H1 (cell line): Measurements from ENCODE around the gene MROH2A. TPM values are rescaled to one million over a fixed set of nuclear protein-coding genes. Genes with fewer than 3 reads are reported as not detected.
"Not testable (repeated sequence)": the region's sequence is repeated elsewhere in the genome, so short reads cannot be mapped to it uniquely, and the experiment has no call there.

Source experiments
- CTCF ChIA-PET: fragments of 300-600 bp; sonication (Branson Sonifier 250); formaldehyde crosslinking; loops from one replicate; lab custom pipeline; 2021; ENCODE audit not compliant: partially characterized antibody; lab: Charles Lee
- POLR2A ChIA-PET: fragments of 300-600 bp; sonication (Branson Sonifier 250); formaldehyde crosslinking; loops from one replicate; lab custom pipeline; 2021; ENCODE audit warnings: inconsistent platforms; ENCODE audit not compliant: partially characterized antibody; lab: Charles Lee
- DNase-seq, 2 experiments: peaks; one replicate each; pipeline versions ENCODE4 v3.0.0 to v3.0.0-alpha.2; 2010 to 2022; ENCODE audit warnings: low spot score in 2 of 2, low read depth in 1 of 2, mixed read lengths in 1 of 2
- FAIRE-seq: peaks from 2 replicates; lab custom pipeline; 2011; peaks lifted over from hg19 to GRCh38; lab: Jason Lieb, UNC
- H2AFZ ChIP-seq: 2 replicates; pipeline ENCODE4 v1.8.1; 2012; ENCODE audit warnings: low read length, inconsistent platforms
- H2AK5ac ChIP-seq: 2 replicates; pipeline ENCODE4 v1.6.1; 2013; ENCODE audit warnings: low read depth, low read length
- H2BK120ac ChIP-seq: replicated peaks from 2 replicates; pipeline ENCODE3; 2013; ENCODE audit warnings: low read depth, low read length, inconsistent platforms
- H2BK12ac ChIP-seq: 2 replicates; pipeline ENCODE4 v1.6.1; 2013; ENCODE audit warnings: low read depth, low read length
- H2BK15ac ChIP-seq: 2 replicates; pipeline ENCODE4 v1.6.1; 2013; ENCODE audit warnings: low read length
- H2BK20ac ChIP-seq: 2 replicates; pipeline ENCODE4 v1.6.1; 2013; ENCODE audit warnings: low read length
- H2BK5ac ChIP-seq: 2 replicates; pipeline ENCODE4 v1.6.1; 2013; ENCODE audit warnings: low read depth, low read length
- H3K14ac ChIP-seq: 2 replicates; pipeline ENCODE4 v1.6.1; 2013; ENCODE audit warnings: inconsistent platforms; ENCODE audit not compliant: insufficient read length
- H3K18ac ChIP-seq: 2 replicates; pipeline ENCODE4 v1.6.1; 2013; ENCODE audit warnings: low read length; ENCODE audit errors: extremely low read depth
- H3K23ac ChIP-seq: 2 replicates; pipeline ENCODE4 v1.6.1; 2013; ENCODE audit warnings: inconsistent platforms; ENCODE audit not compliant: insufficient read length
- H3K23me2 ChIP-seq: 2 replicates; pipeline ENCODE4 v1.6.1; 2013; ENCODE audit warnings: low read depth, low read length
- H3K27ac ChIP-seq: 2 replicates; pipeline ENCODE4 v1.6.1; 2011; ENCODE audit warnings: low read depth, low read length, inconsistent platforms
- H3K27me3 ChIP-seq, 4 experiments: replicated peaks in 1 of 4; 1 replicate in 1 of 4; 2 replicates in 3 of 4; pipeline versions ENCODE4 v1.6.1 to v1.8.1; 2011 to 2013; ENCODE audit warnings: low read length in 3 of 4, mild to moderate bottlenecking in 3 of 4, inconsistent platforms in 2 of 4, mixed read lengths in 2 of 4, moderate library complexity in 1 of 4; ENCODE audit not compliant: control insufficient read depth in 3 of 4, insufficient read depth in 3 of 4; ENCODE audit errors: extremely low read depth in 1 of 4
- H3K36me3 ChIP-seq, 4 experiments: 2 replicates each; pipeline versions ENCODE4 v1.6.1 to v1.8.1; 2011 to 2013; ENCODE audit warnings: mild to moderate bottlenecking in 4 of 4, low read length in 3 of 4, moderate library complexity in 2 of 4, control low read depth in 1 of 4, inconsistent platforms in 1 of 4; ENCODE audit not compliant: insufficient read depth in 4 of 4, control insufficient read depth in 2 of 4
- H3K4ac ChIP-seq: replicated peaks from 2 replicates; pipeline ENCODE3; 2013; ENCODE audit warnings: low read length, low read depth, mixed read lengths, inconsistent platforms; ENCODE audit not compliant: insufficient read length
- H3K4me1 ChIP-seq, 4 experiments: replicated peaks in 1 of 4; 1 replicate in 1 of 4; 2 replicates in 3 of 4; pipeline versions ENCODE4 v1.6.1 to v1.8.1; 2011 to 2013; ENCODE audit warnings: low read length in 3 of 4, inconsistent platforms in 2 of 4, mixed read lengths in 1 of 4; ENCODE audit not compliant: insufficient read depth in 4 of 4, control insufficient read depth in 3 of 4
- H3K4me2 ChIP-seq, 2 experiments: 2 replicates each; pipeline versions ENCODE4 v1.6.1 to v1.8.1; 2011 to 2013; ENCODE audit warnings: low read depth in 2 of 2, low read length in 2 of 2, control low read depth in 1 of 2, inconsistent platforms in 1 of 2, mild to moderate bottlenecking in 1 of 2; ENCODE audit not compliant: insufficient read depth in 1 of 2
- H3K4me3 ChIP-seq, 4 experiments: fragments of 200-600, 300-600 bp in 1 of 4; sonication (generic), shearing (Covaris generic), sonication (Bioruptor Twin) in 1 of 4; 2 replicates each; pipeline versions ENCODE4 v1.5.1 to v1.8.1; 2011 to 2016; ENCODE audit warnings: low read length in 4 of 4, low read depth in 3 of 4, control low read depth in 2 of 4, inconsistent platforms in 2 of 4, mild to moderate bottlenecking in 2 of 4, mixed read lengths in 1 of 4, moderate library complexity in 1 of 4; ENCODE audit not compliant: insufficient read depth in 2 of 4; ENCODE audit errors: extremely low read depth in 1 of 4
- H3K56ac ChIP-seq: replicated peaks from 2 replicates; pipeline ENCODE3; 2013; ENCODE audit warnings: low read depth, mild to moderate bottlenecking, mixed read lengths, low read length, inconsistent platforms; ENCODE audit not compliant: insufficient read length
- H3K79me1 ChIP-seq: 2 replicates; pipeline ENCODE4 v1.6.1; 2013; ENCODE audit warnings: low read depth, low read length, control low read depth
- H3K79me2 ChIP-seq, 2 experiments: 2 replicates each; pipeline versions ENCODE4 v1.6.1 to v1.8.1; 2012 to 2013; ENCODE audit warnings: low read length in 2 of 2, mild to moderate bottlenecking in 2 of 2, inconsistent platforms in 1 of 2; ENCODE audit not compliant: insufficient read depth in 2 of 2, control insufficient read depth in 1 of 2
- H3K9ac ChIP-seq, 4 experiments: replicated peaks in 1 of 4; 1 replicate in 1 of 4; 2 replicates in 3 of 4; pipeline versions ENCODE4 v1.6.1 to v1.8.1; 2011 to 2013; ENCODE audit warnings: low read depth in 3 of 4, low read length in 3 of 4, control low read depth in 2 of 4, mild to moderate bottlenecking in 2 of 4, moderate library complexity in 2 of 4, inconsistent platforms in 1 of 4; ENCODE audit errors: extremely low read depth in 1 of 4
- H3K9me3 ChIP-seq, 2 experiments: 2 replicates each; pipeline versions ENCODE4 v1.6.1 to v1.8.1; 2012 to 2013; ENCODE audit warnings: mild to moderate bottlenecking in 2 of 2, moderate library complexity in 2 of 2, control low read depth in 1 of 2, inconsistent platforms in 1 of 2, low read depth in 1 of 2, low read length in 1 of 2, mixed read lengths in 1 of 2; ENCODE audit not compliant: insufficient read depth in 2 of 2
- H4K20me1 ChIP-seq, 2 experiments: replicated peaks in 1 of 2; 2 replicates each; pipeline versions ENCODE3 to v1.8.1; 2011 to 2013; ENCODE audit warnings: inconsistent platforms in 2 of 2, low read length in 2 of 2, mild to moderate bottlenecking in 1 of 2; ENCODE audit not compliant: insufficient read depth in 2 of 2, control insufficient read depth in 1 of 2
- H4K5ac ChIP-seq: 2 replicates; pipeline ENCODE4 v1.6.1; 2013; ENCODE audit warnings: low read length, low read depth, mixed read lengths, inconsistent platforms; ENCODE audit not compliant: insufficient read length
- H4K8ac ChIP-seq: 2 replicates; pipeline ENCODE4 v1.8.0; 2013; ENCODE audit warnings: mild to moderate bottlenecking, moderate library complexity, low read length, inconsistent platforms; ENCODE audit not compliant: insufficient read depth; ENCODE audit errors: extremely low read depth
- H4K91ac ChIP-seq: replicated peaks from 2 replicates; pipeline ENCODE3; 2013; ENCODE audit warnings: low read length, mixed read lengths, inconsistent platforms; ENCODE audit not compliant: insufficient read length
- WGBS, 2 experiments: shearing (Covaris generic) in 1 of 2; methylation state at CpG; one replicate each; pipeline versions ENCODE4 v1.1.6 to v1.1.7; 2013 to 2015; ENCODE audit warnings: low lambda C conversion rate in 2 of 2, mixed read lengths in 2 of 2, inconsistent platforms in 1 of 2, low coverage in 1 of 2, missing lambda C conversion rate in 1 of 2; ENCODE audit not compliant: insufficient replicate concordance in 2 of 2, insufficient coverage in 1 of 2, insufficient read length in 1 of 2; ENCODE audit errors: extremely low coverage in 1 of 2, missing lambda C conversion rate in 1 of 2; 5-methylcytosine and 5-hydroxymethylcytosine counted together
- polyA plus RNA-seq, 7 experiments: library from polyadenylated mRNA; depleted of rRNA in 3 of 7; stranded (reverse) in 5 of 7; unstranded in 2 of 7; fragments of >200 nt in 5 of 7; fragments of 200-250 nt in 2 of 7; gene quantifications; 1 replicate in 5 of 7; 2 replicates in 1 of 7; 4 replicates in 1 of 7; pipeline versions ENCODE4 v1.2.1 to v1.2.3, GENCODE V29; 2011 to 2013; ENCODE audit warnings: missing spikeins in 2 of 7, mixed read lengths in 2 of 7
- total RNA-seq: library from RNA; stranded (reverse); fragmentation: NEBNext Ultra II Directional; extraction: Animal tissue kit (Norgen Biotek cat#: 25700); gene quantifications from 2 replicates; pipeline ENCODE4 v1.2.1, GENCODE V29; 2021

The MROH2A gene
- total and polyA plus RNA-seq, 2 of the 8 experiments (the other 6 are each of a cell fraction or from before 2014, with no cell fraction given): not detected

GRCh38 chr2:233750689-233751088, 27.4 kb upstream of the MROH2A start:
- H4K5ac ChIP-seq, FAIRE-seq, H3K27me3 ChIP-seq, H3K4me3 ChIP-seq, H3K9ac ChIP-seq, H3K23ac ChIP-seq, H3K14ac ChIP-seq, H4K8ac ChIP-seq, H3K56ac ChIP-seq, H2AK5ac ChIP-seq, H3K18ac ChIP-seq, H2BK120ac ChIP-seq, H2BK15ac ChIP-seq, H3K4me1 ChIP-seq, H3K36me3 ChIP-seq, H4K91ac ChIP-seq, H3K79me2 ChIP-seq, POLR2A ChIA-PET, H3K27ac ChIP-seq, H3K4me2 ChIP-seq, H2AFZ ChIP-seq, H2BK20ac ChIP-seq, H2BK5ac ChIP-seq, DNase-seq, H4K20me1 ChIP-seq, H3K23me2 ChIP-seq, H3K4ac ChIP-seq, H2BK12ac ChIP-seq, H3K79me1 ChIP-seq: not testable (repeated sequence)
- CTCF ChIA-PET: interaction anchor here (1.3 kb wide), 1 partner anchor 10 kb away, joined by 4 read pairs; the partner anchor contains the start of gene UGT1A1
- WGBS, 2 experiments: 91% methylated on average over 2 of the region's 2 CpGs; no CpG with 5 or more reads in 1 of the 2 experiments
- H3K9me3 ChIP-seq: peaks cover 22 to 33% of the 10 kb centered on the region in 2 experiments
